HG03469 (cell line): ENCODE measurements around the gene GRIK4.
"Not testable (repeated sequence)": the region's sequence is repeated elsewhere in the genome, so short reads cannot be mapped to it uniquely, and the experiment has no call there.

Experiments used
- ATAC-seq: cut with Tn5 transposase; IDR thresholded peaks from one replicate; pipeline ENCODE4 v1.9.1; 2021; ENCODE audit warnings: mild to moderate bottlenecking, moderate library complexity, moderate number of reproducible peaks; ENCODE audit not compliant: unreplicated experiment

Gene GRIK4

DNA sequence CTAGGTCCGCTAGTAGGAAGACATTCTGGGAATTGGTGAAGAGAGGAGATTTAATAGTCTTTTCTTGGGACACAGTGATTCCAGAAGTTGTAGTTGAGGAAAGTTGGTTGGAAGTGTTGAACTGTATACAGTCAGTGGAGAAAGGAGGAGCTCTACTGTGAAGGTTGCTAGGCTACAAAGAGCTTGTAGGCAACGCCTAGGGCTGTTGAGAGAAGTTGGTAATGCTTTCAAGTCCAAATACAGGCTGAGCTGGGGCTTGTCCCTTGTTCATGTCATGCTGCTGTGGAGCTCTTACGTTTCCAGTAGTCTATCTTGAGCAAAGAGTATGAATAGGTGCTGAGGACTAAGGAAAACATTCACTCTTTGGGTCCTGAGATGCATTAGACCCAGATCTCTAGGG lies 513.4 kb downstream of the GRIK4 start:
- ATAC-seq, result no peak

DNA sequence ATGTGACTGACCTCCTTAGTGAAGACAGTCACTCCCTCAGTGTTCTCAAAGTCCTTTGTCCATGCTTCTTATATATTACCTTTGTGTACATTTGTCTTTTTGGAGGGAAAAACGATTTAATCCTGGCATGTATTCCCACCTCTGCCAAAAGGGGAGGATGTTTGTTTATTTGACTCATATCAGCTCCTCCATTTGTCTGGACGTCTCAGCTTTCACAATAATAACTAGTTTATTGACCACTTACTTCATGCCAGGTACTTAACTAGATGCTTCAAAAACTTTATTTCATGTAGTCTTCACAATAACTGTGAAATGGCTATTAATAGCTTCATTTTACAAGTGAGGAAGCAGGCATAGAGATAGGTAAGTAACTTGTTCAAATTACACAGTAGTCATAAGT lies 517.6 kb downstream of the GRIK4 start:
- no peak for ATAC-seq

DNA sequence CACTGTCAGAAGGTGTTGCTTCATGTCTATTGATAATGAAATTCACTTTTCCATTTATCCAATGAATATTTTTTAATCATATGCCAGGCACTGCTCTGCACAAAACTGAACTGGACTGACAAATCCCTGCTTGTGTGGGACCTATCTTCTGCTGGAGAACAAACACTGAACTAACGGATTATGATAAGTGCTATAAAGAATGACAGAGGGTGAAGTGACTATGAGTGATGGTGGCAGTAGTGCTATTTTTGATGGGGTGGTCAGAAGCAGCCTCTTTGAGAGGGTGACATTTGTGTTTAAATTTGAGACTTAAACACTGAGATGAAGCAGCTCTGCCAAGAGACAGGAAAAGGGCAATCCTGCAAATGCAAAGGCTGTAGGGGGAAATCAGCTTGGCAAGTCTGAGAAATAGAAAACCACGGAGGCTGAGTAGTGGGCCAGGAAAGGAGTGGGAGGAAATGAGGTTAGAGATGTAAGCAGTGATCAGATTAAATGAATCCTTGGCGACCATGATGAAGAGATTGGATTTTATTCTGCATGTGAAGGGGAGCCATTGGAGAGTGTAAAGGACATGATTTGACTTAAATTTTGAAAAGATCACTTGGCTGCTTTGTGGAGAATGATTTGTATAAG lies 518.4 kb downstream of the GRIK4 start:
- ATAC-seq, result no peak

DNA sequence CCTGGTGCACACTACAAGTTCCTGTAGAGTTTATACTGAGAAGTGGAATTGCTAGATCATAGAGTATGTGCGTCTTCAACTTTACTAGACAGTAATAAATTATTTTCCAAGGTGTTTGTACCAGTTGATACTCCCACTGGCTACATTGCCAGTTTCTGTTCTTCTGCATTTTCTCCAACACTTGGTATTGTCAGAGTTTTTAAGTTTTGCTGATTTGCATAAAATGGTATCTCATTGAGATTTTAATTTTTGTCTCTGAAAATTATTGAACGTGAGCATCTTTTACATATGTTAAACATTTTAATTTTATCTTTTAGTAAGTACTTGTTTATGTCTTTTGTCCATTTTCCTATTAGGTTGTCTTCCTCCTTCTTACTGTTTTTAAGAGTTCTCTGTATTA lies 519.6 kb downstream of the GRIK4 start:
- ATAC-seq, result no peak

DNA sequence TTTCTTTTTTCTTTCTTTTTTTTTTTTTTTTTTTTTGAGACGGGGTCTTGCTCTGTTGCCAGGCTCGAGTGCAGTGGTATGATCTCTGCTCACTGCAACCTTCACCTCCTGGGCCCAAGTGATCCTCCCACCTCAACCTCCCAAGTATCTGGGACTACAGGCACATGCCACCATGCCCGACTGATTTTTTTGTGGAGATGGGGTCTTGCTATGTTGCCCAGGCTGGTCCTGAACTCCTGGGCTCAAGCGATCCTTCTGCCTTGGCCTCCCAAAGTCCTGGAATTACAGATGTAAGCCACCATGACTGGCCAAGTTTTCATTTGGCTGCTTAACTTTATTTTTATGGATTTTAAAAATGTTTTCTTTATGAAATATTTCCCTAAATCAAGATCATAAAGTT lies 520.1 kb downstream of the GRIK4 start:
- ATAC-seq, result not testable (repeated sequence)

DNA sequence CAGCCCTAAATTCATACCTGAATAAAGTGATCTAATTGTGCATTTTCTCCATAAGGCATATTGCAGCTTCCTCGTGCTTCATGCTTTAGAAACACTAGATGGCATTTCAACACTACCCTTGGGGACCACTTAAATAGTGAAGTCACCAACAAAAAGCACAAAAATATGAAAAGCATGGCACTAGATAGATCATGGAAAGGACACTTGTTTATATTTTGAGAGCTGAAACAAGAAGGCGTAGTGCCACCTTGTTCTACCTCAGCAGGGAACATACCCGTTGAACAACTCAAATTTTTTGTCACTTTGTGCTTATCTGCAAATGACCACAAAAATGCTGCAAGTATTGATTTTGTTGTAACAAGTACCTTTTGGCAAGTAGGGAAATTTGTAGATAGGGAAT lies 521.0 kb downstream of the GRIK4 start:
- ATAC-seq, result no peak

DNA sequence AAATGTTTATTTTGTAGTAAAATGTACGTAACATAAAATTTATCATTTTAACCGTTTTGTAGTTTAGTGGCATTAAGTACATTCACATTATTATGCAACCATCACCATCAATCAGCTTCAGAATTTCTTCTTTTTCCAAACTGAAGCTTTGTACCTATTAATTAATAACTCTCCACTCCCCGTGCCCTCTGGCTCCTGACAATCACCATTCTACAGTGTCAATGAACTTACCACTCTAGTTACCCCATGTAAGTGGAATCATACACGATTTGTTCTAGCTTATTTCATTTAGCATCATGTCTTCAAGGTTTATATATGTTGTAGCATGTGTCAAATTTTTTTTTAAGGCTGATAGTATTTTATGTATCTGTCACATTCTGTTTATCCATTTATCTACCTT lies 522.1 kb downstream of the GRIK4 start:
- ATAC-seq, result no peak

DNA sequence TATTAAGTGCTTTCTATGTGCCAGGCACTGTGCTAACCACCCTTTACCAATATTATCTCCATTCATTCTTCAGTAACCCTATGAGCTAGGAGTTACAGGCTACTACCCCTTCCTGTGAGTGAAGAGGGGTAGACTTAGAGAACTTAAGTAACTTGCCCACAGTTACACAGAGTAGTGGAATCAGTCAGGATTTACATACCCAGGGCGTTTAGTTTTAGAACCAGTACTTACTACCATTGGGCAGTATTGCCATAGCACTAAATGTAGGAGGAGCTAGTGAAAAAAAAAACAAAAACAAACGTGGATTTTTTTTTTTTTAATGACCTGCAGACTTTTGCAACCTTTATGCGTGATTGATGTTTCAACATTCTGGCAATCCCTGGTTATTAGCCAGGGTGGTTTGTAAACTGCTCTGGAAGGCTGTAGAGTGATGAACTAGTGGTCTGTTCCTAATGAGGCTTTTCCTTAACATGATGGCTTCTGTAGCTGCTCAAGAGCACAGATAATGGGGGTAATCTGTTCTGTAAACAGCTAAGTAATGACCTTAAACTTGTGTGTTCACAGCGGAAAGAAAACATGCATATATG lies 523.7 kb downstream of the GRIK4 start:
- ATAC-seq, result no peak

DNA sequence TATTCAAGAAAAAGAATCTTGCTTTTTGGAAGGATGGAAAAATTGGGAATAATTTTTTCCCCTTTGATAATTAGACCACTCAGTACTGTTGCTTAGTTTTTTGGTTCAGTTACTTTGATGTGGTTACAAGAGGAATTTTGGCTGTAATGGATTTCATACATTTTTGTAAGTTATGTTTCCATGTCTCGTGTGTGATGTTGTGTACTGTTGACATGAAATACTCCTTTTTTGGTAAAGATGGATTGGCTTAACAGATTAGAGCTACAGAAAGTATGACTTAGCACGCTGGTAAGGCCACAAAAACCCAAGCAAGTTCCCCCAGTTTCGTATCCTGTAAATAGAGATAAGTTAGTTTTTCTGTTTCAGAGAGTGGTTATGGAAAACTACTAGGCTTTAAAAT lies 524.2 kb downstream of the GRIK4 start:
- no peak for ATAC-seq

DNA sequence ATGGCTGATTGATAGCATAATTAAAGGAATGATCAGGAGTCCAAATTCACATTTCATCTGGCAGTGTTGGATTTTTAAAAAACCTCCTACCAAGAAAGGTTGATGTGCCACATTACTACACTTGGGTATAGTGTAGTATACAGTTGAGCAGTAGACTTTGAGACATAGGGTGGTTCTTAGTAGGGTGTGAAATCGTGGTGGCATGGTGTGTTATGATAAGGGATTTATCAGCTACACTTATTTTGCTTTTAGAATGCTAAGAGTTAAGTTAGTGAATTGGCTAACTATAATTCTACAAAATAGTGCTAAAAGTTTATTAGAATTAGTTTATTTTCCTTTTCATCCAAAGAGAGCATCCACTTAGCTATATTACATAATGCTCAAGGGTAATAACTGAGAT lies 525.5 kb downstream of the GRIK4 start:
- no peak for ATAC-seq
